KMS-11 (cell line): Measurements from ENCODE around the gene ABCC4.

Source experiments
- H2AFZ ChIP-seq: fragments of 200-600 bp; sonication (generic); 2 replicates; pipeline ENCODE4 v1.6.1; 2016; ENCODE audit warnings: antibody characterized with exemption, mixed run types, low read depth
- H3K27ac ChIP-seq: fragments of 200-600 bp; sonication (generic); 2 replicates; pipeline ENCODE4 v1.6.1; 2016; ENCODE audit warnings: mild to moderate bottlenecking, mixed run types
- H3K27me3 ChIP-seq: fragments of 200-600 bp; sonication (generic); 2 replicates; pipeline ENCODE4 v1.6.1; 2017; ENCODE audit warnings: mild to moderate bottlenecking, low read depth, mixed run types, moderate library complexity; ENCODE audit not compliant: insufficient read depth
- H3K36me3 ChIP-seq: fragments of 200-600 bp; sonication (generic); 2 replicates; pipeline ENCODE4 v1.6.1; 2017; ENCODE audit warnings: mild to moderate bottlenecking, mixed run types; ENCODE audit not compliant: insufficient read depth
- H3K4me1 ChIP-seq: fragments of 200-600 bp; sonication (generic); 2 replicates; pipeline ENCODE4 v1.6.1; 2016; ENCODE audit warnings: mild to moderate bottlenecking, low read depth, mixed run types; ENCODE audit not compliant: poor library complexity, severe bottlenecking
- H3K4me2 ChIP-seq: fragments of 200-600 bp; sonication (generic); 2 replicates; pipeline ENCODE4 v1.7.0; 2016; ENCODE audit warnings: mild to moderate bottlenecking, mixed run types
- H3K4me3 ChIP-seq: fragments of 200-600 bp; sonication (generic); IDR thresholded peaks from 2 replicates; pipeline ENCODE4 v1.6.1; 2017; ENCODE audit warnings: low read depth, low read length, mixed read lengths; ENCODE audit not compliant: insufficient read depth
- H3K79me2 ChIP-seq: fragments of 200-600 bp; sonication (generic); 2 replicates; pipeline ENCODE4 v1.6.1; 2016; ENCODE audit warnings: low read depth, mixed run types; ENCODE audit not compliant: insufficient read depth
- H3K9ac ChIP-seq: fragments of 200-600 bp; sonication (generic); 2 replicates; pipeline ENCODE4 v1.6.1; 2016; ENCODE audit warnings: mild to moderate bottlenecking, mixed run types
- H4K20me1 ChIP-seq: fragments of 200-600 bp; sonication (generic); 2 replicates; pipeline ENCODE4 v1.6.1; 2016; ENCODE audit warnings: mild to moderate bottlenecking, mixed run types; ENCODE audit not compliant: insufficient read depth
- TF ChIP-seq, protein P1 (sequence below): fragments of 200-600 bp; sonication (generic); conservative IDR thresholded peaks from 2 replicates; pipeline ENCODE4 v1.6.1; 2017; ENCODE audit warnings: low read depth, mild to moderate bottlenecking, antibody characterized with exemption, low read length, moderate library complexity, mixed read lengths

ABCC4 gene

DNA sequence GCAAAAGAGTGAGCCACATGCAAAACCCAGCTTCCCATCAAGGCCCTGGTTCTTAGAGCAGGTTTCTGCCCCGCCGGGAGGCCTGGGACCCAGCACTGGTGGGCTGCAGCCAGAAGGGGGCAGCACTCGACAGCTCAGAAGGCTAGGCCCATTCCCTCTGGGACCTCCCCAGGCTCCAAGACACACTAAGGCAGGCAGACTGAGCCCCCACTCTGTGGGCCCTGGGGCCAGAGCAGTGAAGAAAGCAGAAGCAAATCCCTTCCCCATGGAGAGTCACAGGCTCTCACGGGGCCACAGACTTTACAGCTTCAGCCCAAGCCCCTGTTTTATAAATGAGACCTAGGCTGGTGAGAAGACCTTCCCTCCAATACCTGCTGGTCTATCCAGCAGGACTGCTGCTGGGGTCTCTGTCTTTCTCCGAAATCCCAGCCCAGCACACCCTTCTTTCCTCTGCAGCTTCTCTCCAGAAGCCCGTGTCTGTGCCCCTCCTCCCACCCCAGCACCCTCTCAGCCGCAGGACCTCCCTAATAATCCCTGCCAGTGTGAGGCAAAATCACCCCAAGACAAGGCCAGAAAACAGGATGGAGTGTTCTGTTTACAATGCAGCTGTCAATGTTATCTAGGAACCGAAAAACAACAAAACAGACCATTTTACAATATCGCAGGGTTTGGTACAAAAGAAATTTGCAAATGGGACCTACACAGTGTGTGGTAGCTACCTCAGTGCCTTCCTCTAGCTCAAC lies 109.3 kb downstream of the ABCC4 start:
- Histone ChIP-seq H3K36me3 (no peaks in the 10 kb centered on the region), H3K4me3 (no peak overlapping the region), H3K79me2 (no peaks in the 10 kb centered on the region), H3K27me3 (no peaks in the 10 kb centered on the region), H3K4me1 (no peaks in the 10 kb centered on the region), H3K27ac (no peak overlapping the region), H3K9ac (no peak overlapping the region), H3K4me2 (no peak overlapping the region), H2AFZ (no peak overlapping the region), H4K20me1 (no peaks in the 10 kb centered on the region)
- TF ChIP-seq, protein P1, sequence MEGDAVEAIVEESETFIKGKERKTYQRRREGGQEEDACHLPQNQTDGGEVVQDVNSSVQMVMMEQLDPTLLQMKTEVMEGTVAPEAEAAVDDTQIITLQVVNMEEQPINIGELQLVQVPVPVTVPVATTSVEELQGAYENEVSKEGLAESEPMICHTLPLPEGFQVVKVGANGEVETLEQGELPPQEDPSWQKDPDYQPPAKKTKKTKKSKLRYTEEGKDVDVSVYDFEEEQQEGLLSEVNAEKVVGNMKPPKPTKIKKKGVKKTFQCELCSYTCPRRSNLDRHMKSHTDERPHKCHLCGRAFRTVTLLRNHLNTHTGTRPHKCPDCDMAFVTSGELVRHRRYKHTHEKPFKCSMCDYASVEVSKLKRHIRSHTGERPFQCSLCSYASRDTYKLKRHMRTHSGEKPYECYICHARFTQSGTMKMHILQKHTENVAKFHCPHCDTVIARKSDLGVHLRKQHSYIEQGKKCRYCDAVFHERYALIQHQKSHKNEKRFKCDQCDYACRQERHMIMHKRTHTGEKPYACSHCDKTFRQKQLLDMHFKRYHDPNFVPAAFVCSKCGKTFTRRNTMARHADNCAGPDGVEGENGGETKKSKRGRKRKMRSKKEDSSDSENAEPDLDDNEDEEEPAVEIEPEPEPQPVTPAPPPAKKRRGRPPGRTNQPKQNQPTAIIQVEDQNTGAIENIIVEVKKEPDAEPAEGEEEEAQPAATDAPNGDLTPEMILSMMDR, result peak; percentile 68

DNA sequence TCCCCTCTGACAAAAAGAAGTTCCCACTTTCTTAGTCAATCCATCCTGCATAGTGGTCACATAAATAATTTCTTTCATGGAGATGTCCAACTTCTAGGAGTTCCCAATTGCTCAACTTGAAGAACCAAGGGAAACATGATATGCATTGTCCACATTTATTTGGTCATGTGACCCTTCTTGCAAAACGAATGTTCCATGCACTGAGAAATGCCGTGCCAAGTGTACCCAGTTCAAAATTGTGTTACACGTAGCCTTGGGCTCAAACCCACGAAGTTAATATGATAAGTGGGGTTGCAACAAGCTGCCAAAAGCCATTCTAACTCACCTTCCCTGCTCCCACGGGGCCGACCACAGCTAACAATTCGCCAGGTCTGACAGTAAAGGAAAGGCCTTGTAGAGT lies 113.1 kb downstream of the ABCC4 start:
- no peak overlapping the region for H3K4me3 ChIP-seq
- no peaks in the 10 kb centered on the region for H3K4me1 ChIP-seq
- H3K36me3 ChIP-seq, result no peaks in the 10 kb centered on the region
- H4K20me1 ChIP-seq, result no peaks in the 10 kb centered on the region
- no peak overlapping the region for H3K9ac ChIP-seq
- H3K4me2 ChIP-seq, result no peak overlapping the region
- H3K27ac ChIP-seq, result no peak overlapping the region
- TF ChIP-seq, protein P1, result no peak
- no peak overlapping the region for H2AFZ ChIP-seq
- no peaks in the 10 kb centered on the region for H3K79me2 ChIP-seq
- no peaks in the 10 kb centered on the region for H3K27me3 ChIP-seq

DNA sequence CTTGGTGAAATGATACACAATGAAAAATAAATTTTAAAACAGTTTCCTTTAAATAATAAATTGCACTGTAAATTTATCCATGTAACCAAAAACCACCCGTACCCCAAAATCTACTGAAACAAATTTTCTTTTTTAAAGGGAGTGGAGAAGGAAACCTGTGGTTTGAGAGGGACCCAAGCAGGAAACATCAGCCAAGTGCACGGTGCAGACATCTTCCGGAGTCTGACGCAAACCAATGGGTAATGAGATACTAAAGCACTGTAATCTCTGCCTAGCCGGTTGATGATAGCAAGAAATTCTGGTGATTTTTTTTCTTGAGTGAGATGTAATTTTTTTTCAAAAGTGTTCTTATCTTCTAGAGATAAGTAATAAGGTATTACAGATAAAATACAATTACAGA lies 115.4 kb downstream of the ABCC4 start:
- Histone ChIP-seq H3K79me2 (no peaks in the 10 kb centered on the region), H3K4me3 (no peak overlapping the region), H3K9ac (no peak overlapping the region), H3K27me3 (no peaks in the 10 kb centered on the region), H2AFZ (no peak overlapping the region), H3K27ac (no peak overlapping the region), H4K20me1 (no peaks in the 10 kb centered on the region), H3K4me2 (no peak overlapping the region), H3K4me1 (no peaks in the 10 kb centered on the region), H3K36me3 (no peaks in the 10 kb centered on the region)
- TF ChIP-seq, protein P1, result no peak

DNA sequence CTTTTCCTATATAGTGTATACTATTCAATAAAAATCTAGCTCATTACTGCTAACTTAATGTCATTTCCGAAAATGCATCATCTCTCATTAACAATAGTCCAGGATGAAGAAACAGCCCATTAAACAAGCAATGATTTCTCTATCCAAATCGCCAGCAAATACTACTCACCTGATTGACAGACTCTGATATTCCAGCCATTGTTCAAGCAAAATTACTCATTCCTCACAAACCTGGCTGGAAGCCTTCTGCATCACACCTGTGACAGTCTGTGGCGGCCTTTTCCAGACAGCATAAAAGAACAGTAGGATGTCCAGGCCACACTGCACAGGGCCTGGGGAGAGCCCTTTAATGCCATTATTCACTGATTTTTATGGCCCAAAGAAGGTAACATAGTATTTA lies 115.9 kb downstream of the ABCC4 start:
- Histone ChIP-seq H3K4me1 (no peaks in the 10 kb centered on the region), H3K27ac (no peak overlapping the region), H3K36me3 (no peaks in the 10 kb centered on the region), H3K9ac (no peak overlapping the region), H3K4me3 (no peak overlapping the region), H4K20me1 (no peaks in the 10 kb centered on the region), H2AFZ (no peak overlapping the region), H3K79me2 (no peaks in the 10 kb centered on the region), H3K4me2 (no peak overlapping the region), H3K27me3 (no peaks in the 10 kb centered on the region)
- TF ChIP-seq, protein P1, result no peak
